Neural cell (in vitro differentiated cells): ENCODE results near the gene YJEFN3.

ENCODE experiments used
- CTCF ChIP-seq: fragments of 450-650 bp; IDR thresholded peaks from 2 replicates; pipeline ENCODE4 v1.5.1; 2014; ENCODE audit warnings: antibody characterized with exemption, mild to moderate bottlenecking, moderate library complexity; ENCODE audit not compliant: poor library complexity, severe bottlenecking
- EP300 ChIP-seq: fragments of 450-650 bp; conservative IDR thresholded peaks from 2 replicates; pipeline ENCODE4 v1.6.1; 2014; ENCODE audit warnings: antibody characterized with exemption, mild to moderate bottlenecking, moderate library complexity; ENCODE audit not compliant: poor library complexity, severe bottlenecking
- EZH2 ChIP-seq: fragments of 200-600, 300-800 bp; shearing (Covaris generic), sonication (generic); IDR thresholded peaks from 2 replicates; pipeline ENCODE4 v1.6.1; 2014; ENCODE audit warnings: antibody characterized with exemption, low read length, borderline replicate concordance, mild to moderate bottlenecking; ENCODE audit not compliant: insufficient read depth, poor library complexity, severe bottlenecking
- MXI1 ChIP-seq: fragments of 450-650 bp; conservative IDR thresholded peaks from 2 replicates; pipeline ENCODE4 v1.6.1; 2014; ENCODE audit warnings: antibody characterized with exemption, mild to moderate bottlenecking; ENCODE audit not compliant: poor library complexity, severe bottlenecking
- POLR2AphosphoS5 ChIP-seq: IDR thresholded peaks from 2 replicates; pipeline ENCODE4 v1.6.1; 2012
- REST ChIP-seq: IDR thresholded peaks from 2 replicates; pipeline ENCODE4 v1.6.1; 2012; ENCODE audit warnings: borderline replicate concordance
- SMC3 ChIP-seq: fragments of 450-650 bp; conservative IDR thresholded peaks from 2 replicates; pipeline ENCODE4 v1.6.1; 2014; ENCODE audit warnings: antibody characterized with exemption, mild to moderate bottlenecking, moderate library complexity; ENCODE audit not compliant: poor library complexity
- TAF1 ChIP-seq: IDR thresholded peaks from 2 replicates; pipeline ENCODE4 v1.6.1; 2012; ENCODE audit warnings: low read depth

GRCh38 chr19:19539698-19540063 is 11.0 kb downstream of the YJEFN3 start:
- TF ChIP-seq CTCF, result no peak
- TF ChIP-seq REST, result no peak
- TF ChIP-seq MXI1, result no peak
- TF ChIP-seq EP300, result no peak
- no peak for TF ChIP-seq POLR2AphosphoS5
- TF ChIP-seq SMC3, result no peak
- TF ChIP-seq EZH2, result no peak
- no peak for TF ChIP-seq TAF1
